ENCODE measurements around the gene LCK.

LCK gene

GRCh38 chr1:32250893-32251716 is at the start of gene LCK:
Gene LCK (plus strand): TSS chr1:32251265. CDS start chr1:32274330, 23,065 bp downstream.
- Histone ChIP-seq H3K9me3 (ENCODE audit: control insufficient read depth in 1 of 2, low read length in 2 of 2) (no peaks in the 10 kb centered on the region), H3K36me3 (ENCODE audit: control insufficient read depth in 1 of 2, insufficient read depth in 2 of 2, low read length in 2 of 2) (no peaks in the 10 kb centered on the region), H3K27me3 (ENCODE audit: low read depth, low read length) (no peaks in the 10 kb centered on the region), H3K27ac (ENCODE audit: low read length) (peak within 1 kb of the TSS; percentile 45), H3K4me1 (ENCODE audit: control insufficient read depth in 1 of 2, insufficient read depth in 2 of 2, low read length in 2 of 2) (peaks cover 5 to 12% of the 10 kb centered on the region in 2 donors), H3K4me3 (ENCODE audit: low read depth in 1 of 2, low read length in 2 of 2) (peak within 1 kb of the TSS in 1 of 2 donors; percentile 8)

- Histone ChIP-seq H3K36me3 (ENCODE audit: control insufficient read depth in 1 of 2, insufficient read depth in 2 of 2, low read length in 2 of 2) (no peaks in the 10 kb centered on the region), H3K27me3 (ENCODE audit: low read depth, low read length) (no peaks in the 10 kb centered on the region), H3K4me3 (ENCODE audit: low read depth in 1 of 2, low read length in 2 of 2) (peak overlapping the region; percentile 74 to 79), H3K4me1 (ENCODE audit: control insufficient read depth in 1 of 2, insufficient read depth in 2 of 2, low read length in 2 of 2) (peaks cover 9 to 34% of the 10 kb centered on the region in 2 donors), H3K27ac (ENCODE audit: low read length) (no peak overlapping the region), H3K9me3 (ENCODE audit: control insufficient read depth in 1 of 2, low read length in 2 of 2) (no peaks in the 10 kb centered on the region)
Observed at GRCh38 chr1:32204943-32205361, 46.1 kb upstream of the LCK start.

- no peaks in the 10 kb centered on the region for H3K9me3 ChIP-seq (ENCODE audit: control insufficient read depth in 1 of 2, low read length in 2 of 2)
- no peaks in the 10 kb centered on the region for H3K36me3 ChIP-seq (ENCODE audit: control insufficient read depth in 1 of 2, insufficient read depth in 2 of 2, low read length in 2 of 2)
- peaks cover 7 to 32% of the 10 kb centered on the region in 2 donors for H3K4me1 ChIP-seq (ENCODE audit: control insufficient read depth in 1 of 2, insufficient read depth in 2 of 2, low read length in 2 of 2)
- peak within 1 kb of the TSS; percentile 74 to 79 for H3K4me3 ChIP-seq (ENCODE audit: low read depth in 1 of 2, low read length in 2 of 2)
- no peaks in the 10 kb centered on the region for H3K27me3 ChIP-seq (ENCODE audit: low read depth, low read length)
- H3K27ac ChIP-seq (ENCODE audit: low read length): no peak within 1 kb of the TSS
Observed at GRCh38 chr1:32205401-32206370, 45.4 kb upstream of the LCK start, which contains the start of gene IQCC. Gene IQCC (plus strand): TSS chr1:32205671. CDS start chr1:32205682, 11 bp downstream.

GRCh38 chr1:32208469-32208868 is 42.6 kb upstream of the LCK start:
- Histone ChIP-seq H3K4me3 (ENCODE audit: low read depth in 1 of 2, low read length in 2 of 2) (no peak overlapping the region), H3K9me3 (ENCODE audit: control insufficient read depth in 1 of 2, low read length in 2 of 2) (no peaks in the 10 kb centered on the region), H3K27me3 (ENCODE audit: low read depth, low read length) (no peaks in the 10 kb centered on the region), H3K4me1 (ENCODE audit: control insufficient read depth in 1 of 2, insufficient read depth in 2 of 2, low read length in 2 of 2) (peaks cover 7 to 18% of the 10 kb centered on the region in 2 donors), H3K27ac (ENCODE audit: low read length) (no peak overlapping the region), H3K36me3 (ENCODE audit: control insufficient read depth in 1 of 2, insufficient read depth in 2 of 2, low read length in 2 of 2) (no peaks in the 10 kb centered on the region)

GRCh38 chr1:32208891-32209328 is 42.2 kb upstream of the LCK start, which contains the start of gene DCDC2B:
Gene DCDC2B (plus strand): TSS chr1:32209089. CDS start chr1:32209094, 5 bp downstream.
- Histone ChIP-seq H3K27ac (ENCODE audit: low read length) (no peak within 1 kb of the TSS), H3K4me1 (ENCODE audit: control insufficient read depth in 1 of 2, insufficient read depth in 2 of 2, low read length in 2 of 2) (peaks cover 7 to 18% of the 10 kb centered on the region in 2 donors), H3K4me3 (ENCODE audit: low read depth in 1 of 2, low read length in 2 of 2) (no peak within 1 kb of the TSS), H3K36me3 (ENCODE audit: control insufficient read depth in 1 of 2, insufficient read depth in 2 of 2, low read length in 2 of 2) (no peaks in the 10 kb centered on the region), H3K27me3 (ENCODE audit: low read depth, low read length) (no peaks in the 10 kb centered on the region), H3K9me3 (ENCODE audit: control insufficient read depth in 1 of 2, low read length in 2 of 2) (no peaks in the 10 kb centered on the region)

GRCh38 chr1:32215629-32216480 is 35.2 kb upstream of the LCK start:
- Histone ChIP-seq H3K4me3 (ENCODE audit: low read depth in 1 of 2, low read length in 2 of 2) (no peak overlapping the region), H3K27me3 (ENCODE audit: low read depth, low read length) (no peaks in the 10 kb centered on the region), H3K4me1 (ENCODE audit: control insufficient read depth in 1 of 2, insufficient read depth in 2 of 2, low read length in 2 of 2) (peaks cover 1 to 3% of the 10 kb centered on the region in 2 donors), H3K36me3 (ENCODE audit: control insufficient read depth in 1 of 2, insufficient read depth in 2 of 2, low read length in 2 of 2) (peaks cover 35 to 40% of the 10 kb centered on the region in 2 donors), H3K27ac (ENCODE audit: low read length) (peak overlapping the region; percentile 20), H3K9me3 (ENCODE audit: control insufficient read depth in 1 of 2, low read length in 2 of 2) (no peaks in the 10 kb centered on the region)

GRCh38 chr1:32216566-32216965 is 34.5 kb upstream of the LCK start:
- no peaks in the 10 kb centered on the region for H3K27me3 ChIP-seq (ENCODE audit: low read depth, low read length)
- H3K27ac ChIP-seq (ENCODE audit: low read length): peak overlapping the region; percentile 20
- peaks cover 35 to 40% of the 10 kb centered on the region in 2 donors for H3K36me3 ChIP-seq (ENCODE audit: control insufficient read depth in 1 of 2, insufficient read depth in 2 of 2, low read length in 2 of 2)

GRCh38 chr1:32219022-32219421 is 32.0 kb upstream of the LCK start:
- Histone ChIP-seq H3K4me1 (ENCODE audit: control insufficient read depth in 1 of 2, insufficient read depth in 2 of 2, low read length in 2 of 2) (peaks cover 15 to 24% of the 10 kb centered on the region in 2 donors), H3K27ac (ENCODE audit: low read length) (no peak overlapping the region), H3K36me3 (ENCODE audit: control insufficient read depth in 1 of 2, insufficient read depth in 2 of 2, low read length in 2 of 2) (peaks cover 39 to 40% of the 10 kb centered on the region in 2 donors), H3K27me3 (ENCODE audit: low read depth, low read length) (no peaks in the 10 kb centered on the region), H3K4me3 (ENCODE audit: low read depth in 1 of 2, low read length in 2 of 2) (no peak overlapping the region), H3K9me3 (ENCODE audit: control insufficient read depth in 1 of 2, low read length in 2 of 2) (no peaks in the 10 kb centered on the region)

More at GRCh38 chr1:32216566-32216965, 34.5 kb upstream of the LCK start:
- Histone ChIP-seq H3K4me1 (ENCODE audit: control insufficient read depth in 1 of 2, insufficient read depth in 2 of 2, low read length in 2 of 2) (peaks cover 8 to 10% of the 10 kb centered on the region in 2 donors), H3K4me3 (ENCODE audit: low read depth in 1 of 2, low read length in 2 of 2) (no peak overlapping the region), H3K9me3 (ENCODE audit: control insufficient read depth in 1 of 2, low read length in 2 of 2) (no peaks in the 10 kb centered on the region)

GRCh38 chr1:32220746-32221580 is 30.1 kb upstream of the LCK start:
- Histone ChIP-seq H3K4me3 (ENCODE audit: low read depth in 1 of 2, low read length in 2 of 2) (peak overlapping the region; percentile 68 to 98), H3K9me3 (ENCODE audit: control insufficient read depth in 1 of 2, low read length in 2 of 2) (no peaks in the 10 kb centered on the region), H3K4me1 (ENCODE audit: control insufficient read depth in 1 of 2, insufficient read depth in 2 of 2, low read length in 2 of 2) (peaks cover 16 to 27% of the 10 kb centered on the region in 2 donors), H3K27ac (ENCODE audit: low read length) (peak overlapping the region; percentile 100), H3K27me3 (ENCODE audit: low read depth, low read length) (no peaks in the 10 kb centered on the region), H3K36me3 (ENCODE audit: control insufficient read depth in 1 of 2, insufficient read depth in 2 of 2, low read length in 2 of 2) (peaks cover 23 to 36% of the 10 kb centered on the region in 2 donors)

- Histone ChIP-seq H3K27ac (ENCODE audit: low read length) (peak overlapping the region; percentile 100), H3K4me3 (ENCODE audit: low read depth in 1 of 2, low read length in 2 of 2) (peak overlapping the region; percentile 68 to 98)
Observed at GRCh38 chr1:32221581-32221979, 29.5 kb upstream of the LCK start.

More at GRCh38 chr1:32221581-32221979, 29.5 kb upstream of the LCK start:
- Histone ChIP-seq H3K4me1 (ENCODE audit: control insufficient read depth in 1 of 2, insufficient read depth in 2 of 2, low read length in 2 of 2) (peaks cover 16 to 27% of the 10 kb centered on the region in 2 donors), H3K36me3 (ENCODE audit: control insufficient read depth in 1 of 2, insufficient read depth in 2 of 2, low read length in 2 of 2) (peaks cover 23 to 34% of the 10 kb centered on the region in 2 donors), H3K27me3 (ENCODE audit: low read depth, low read length) (no peaks in the 10 kb centered on the region), H3K9me3 (ENCODE audit: control insufficient read depth in 1 of 2, low read length in 2 of 2) (no peaks in the 10 kb centered on the region)
